GM12874 (cell line): ENCODE data around the gene SMIM38.

Experiments
- CTCF ChIP-seq: IDR thresholded peaks from 2 replicates; pipeline ENCODE4 v1.5.1; 2011; ENCODE audit warnings: low read depth, mild to moderate bottlenecking, control low read depth, low read length, moderate library complexity; ENCODE audit not compliant: insufficient read depth

Gene SMIM38

GRCh38 chr11:69116671-69117070 is 39.1 kb upstream of the SMIM38 start:
- no peak for TF ChIP-seq CTCF

- TF ChIP-seq CTCF: no peak
These were observed 36.5 kb upstream of the SMIM38 start for GRCh38 chr11:69119190-69119589.

- no peak for TF ChIP-seq CTCF
These were observed 35.4 kb upstream of the SMIM38 start for GRCh38 chr11:69120096-69120875.

- TF ChIP-seq CTCF: no peak
These were observed 34.7 kb upstream of the SMIM38 start for GRCh38 chr11:69121021-69121420.

- TF ChIP-seq CTCF: no peak
These were observed 34.0 kb upstream of the SMIM38 start for GRCh38 chr11:69121621-69122325.

- no peak for TF ChIP-seq CTCF
These were observed 33.5 kb upstream of the SMIM38 start for GRCh38 chr11:69122326-69122629.

- TF ChIP-seq CTCF: no peak
These were observed 32.9 kb upstream of the SMIM38 start for GRCh38 chr11:69122630-69123431.
